ENCODE results near the gene ARCN1. TPM values are rescaled to one million over a fixed set of nuclear protein-coding genes. Genes with fewer than 3 reads are reported as not detected.

The ARCN1 gene
- total RNA-seq = 100 to 1,000 TPM in 5 of 9 donors, 10 to 100 TPM in 4; 81.9 to 254 (median 110) TPM
- 100 to 1,000 TPM in 1 of 3 donors, 10 to 100 TPM in 2; 42.6 to 274 (median 54.5) TPM for polyA plus RNA-seq
- long read RNA-seq, donor 1, transcript ARCN1-201 (10 exons, 3,845 nt) = major isoform, 22 of 76 reads
- long read RNA-seq, donor 1, partial matches to known transcripts = 53 of 76 reads
- long read RNA-seq, donor 1, other reads (novel, unspliced or antisense) = 0 of 76 reads
- long read RNA-seq, donor 2, transcript ARCN1-201 (10 exons, 3,845 nt) = major isoform, 10 of 29 reads
- long read RNA-seq, donor 2, partial matches to known transcripts = 19 of 29 reads
- long read RNA-seq, donor 2, other reads (novel, unspliced or antisense) = 0 of 29 reads
- long read RNA-seq, donor 3, transcript ARCN1-201 (10 exons, 3,845 nt) = major isoform, 24 of 50 reads
- long read RNA-seq, donor 3, partial matches to known transcripts = 26 of 50 reads
- long read RNA-seq, donor 3, other reads (novel, unspliced or antisense) = 0 of 50 reads
- long read RNA-seq, donor 4, transcript ARCN1-201 (10 exons, 3,845 nt) = major isoform, 5 of 18 reads
- long read RNA-seq, donor 4, partial matches to known transcripts = 8 of 18 reads
- long read RNA-seq, donor 4, other reads (novel, unspliced or antisense) = 5 of 18 reads
- long read RNA-seq, donor 5, transcript ARCN1-201 (10 exons, 3,845 nt) = major isoform, 53 of 71 reads
- long read RNA-seq, donor 5, partial matches to known transcripts = 14 of 71 reads
- long read RNA-seq, donor 5, other reads (novel, unspliced or antisense) = 4 of 71 reads
- long read RNA-seq, donor 6, transcript ARCN1-201 (10 exons, 3,845 nt) = major isoform, 6 of 14 reads
- long read RNA-seq, donor 6, partial matches to known transcripts = 5 of 14 reads
- long read RNA-seq, donor 6, other reads (novel, unspliced or antisense) = 3 of 14 reads
- long read RNA-seq, donor 7, transcript ARCN1-201 (10 exons, 3,845 nt) = major isoform, 10 of 43 reads
- long read RNA-seq, donor 7, partial matches to known transcripts = 32 of 43 reads
- long read RNA-seq, donor 7, other reads (novel, unspliced or antisense) = 0 of 43 reads
- long read RNA-seq, donor 8, transcript ARCN1-201 (10 exons, 3,845 nt) = major isoform, 23 of 60 reads
- long read RNA-seq, donor 8, partial matches to known transcripts = 36 of 60 reads
- long read RNA-seq, donor 8, other reads (novel, unspliced or antisense) = 0 of 60 reads
- long read RNA-seq, donor 9, transcript ARCN1-201 (10 exons, 3,845 nt) = major isoform, 19 of 49 reads
- long read RNA-seq, donor 9, partial matches to known transcripts = 29 of 49 reads
- long read RNA-seq, donor 9, other reads (novel, unspliced or antisense) = 0 of 49 reads
- long read RNA-seq, donor 10, transcript ARCN1-201 (10 exons, 3,845 nt) = major isoform, 8 of 25 reads
- long read RNA-seq, donor 10, partial matches to known transcripts = 17 of 25 reads
- long read RNA-seq, donor 10, other reads (novel, unspliced or antisense) = 0 of 25 reads

- H3K4me1 ChIP-seq (replicated peaks in 1 of 2) = peaks cover 8 to 42% of the 10 kb centered on the region in 2 donors
- intact Hi-C loops (cut with DNase I) = no loop called here
- no peaks in the 10 kb centered on the region for H3K36me3 ChIP-seq (replicated peaks in 1 of 2)
- peak within 1 kb of the TSS; percentile 85 to 98 (median 93) for H3K4me3 ChIP-seq
- whole genome bisulfite sequencing, 4 donors = 0 to 1% (median 1%) methylated on average over 8 to 55 of the region's 55 CpGs
- H3K9me3 ChIP-seq (replicated peaks in 1 of 3) = no peaks in the 10 kb centered on the region
- TF ChIP-seq POLR2A (IDR thresholded peaks at IDR 0.05) (peak in 1 of 2 donors; percentile 33), CTCF (IDR thresholded peaks at IDR 0.05) (no peak)
- no peaks in the 10 kb centered on the region for H3K27me3 ChIP-seq
- DNase-seq = peak; percentile 71 to 86 (median 75)
- H3K27ac ChIP-seq = peak within 1 kb of the TSS; percentile 95 to 99 (median 98)
These were observed at the start of gene ARCN1 for GRCh38 chr11:118572061-118572980. Gene ARCN1 (plus strand): TSS chr11:118572409. CDS start chr11:118572548, 139 bp downstream.

- intact Hi-C loops (cut with DNase I) = no loop called here
- Histone ChIP-seq H3K36me3 (replicated peaks in 1 of 2) (peaks cover 0 to 50% of the 10 kb centered on the region in 2 donors), H3K4me3 (no peak overlapping the region), H3K27me3 (no peaks in the 10 kb centered on the region), H3K27ac (peak overlapping the region in 1 of 5 donors; percentile 32), H3K4me1 (replicated peaks in 1 of 2) (peaks cover 8 to 15% of the 10 kb centered on the region in 2 donors), H3K9me3 (replicated peaks in 1 of 3) (no peaks in the 10 kb centered on the region)
- WGBS, 4 donors = 50 to 61% (median 56%) methylated on average over 6 of the region's 6 CpGs
- TF ChIP-seq POLR2A (IDR thresholded peaks at IDR 0.05) (no peak), CTCF (IDR thresholded peaks at IDR 0.05) (peak in 2 of 6 experiments; percentile 5 to 11)
- peak in 2 of 7 donors; percentile 34 to 42 for DNase-seq
These were observed 49.6 kb upstream of the ARCN1 start for GRCh38 chr11:118522571-118523072.

DNA sequence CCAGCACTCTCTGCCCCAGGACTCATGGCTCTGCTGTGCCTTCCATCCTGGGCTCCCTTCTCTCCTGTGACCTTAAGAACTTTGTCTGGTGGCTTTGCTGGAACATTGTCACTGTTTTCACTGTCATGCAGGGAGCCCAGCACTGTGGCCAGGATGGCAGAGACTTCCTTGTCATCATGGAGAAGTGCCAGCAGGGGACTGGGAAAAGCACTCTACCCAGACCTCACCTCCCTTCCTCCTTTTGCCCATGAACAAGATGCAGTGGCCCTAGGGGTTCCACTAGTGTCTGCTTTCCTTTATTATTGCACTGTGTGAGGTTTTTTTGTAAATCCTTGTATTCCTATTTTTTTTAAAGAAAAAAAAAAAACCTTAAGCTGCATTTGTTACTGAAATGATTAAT is 47.9 kb upstream of the ARCN1 start:
- H3K9me3 ChIP-seq (replicated peaks in 1 of 3) = no peaks in the 10 kb centered on the region
- peak overlapping the region in 1 of 5 donors; percentile 4 for H3K27ac ChIP-seq
- peak in 1 of 7 donors; percentile 41 for DNase-seq
- H3K27me3 ChIP-seq = no peaks in the 10 kb centered on the region
- H3K36me3 ChIP-seq (replicated peaks in 1 of 2) = peaks cover 0 to 43% of the 10 kb centered on the region in 2 donors
- intact Hi-C loops (cut with DNase I) = no loop called here
- TF ChIP-seq POLR2A (IDR thresholded peaks at IDR 0.05) (no peak), CTCF (IDR thresholded peaks at IDR 0.05) (peak in 1 of 6 experiments; percentile 8)
- no peak overlapping the region for H3K4me3 ChIP-seq
- H3K4me1 ChIP-seq (replicated peaks in 1 of 2) = peaks cover 8 to 15% of the 10 kb centered on the region in 2 donors
